ENCODE data around the gene EIF5AL1.
"Not testable (repeated sequence)": the region's sequence is repeated elsewhere in the genome, so short reads cannot be mapped to it uniquely, and the experiment has no call there.

Gene EIF5AL1

DNA sequence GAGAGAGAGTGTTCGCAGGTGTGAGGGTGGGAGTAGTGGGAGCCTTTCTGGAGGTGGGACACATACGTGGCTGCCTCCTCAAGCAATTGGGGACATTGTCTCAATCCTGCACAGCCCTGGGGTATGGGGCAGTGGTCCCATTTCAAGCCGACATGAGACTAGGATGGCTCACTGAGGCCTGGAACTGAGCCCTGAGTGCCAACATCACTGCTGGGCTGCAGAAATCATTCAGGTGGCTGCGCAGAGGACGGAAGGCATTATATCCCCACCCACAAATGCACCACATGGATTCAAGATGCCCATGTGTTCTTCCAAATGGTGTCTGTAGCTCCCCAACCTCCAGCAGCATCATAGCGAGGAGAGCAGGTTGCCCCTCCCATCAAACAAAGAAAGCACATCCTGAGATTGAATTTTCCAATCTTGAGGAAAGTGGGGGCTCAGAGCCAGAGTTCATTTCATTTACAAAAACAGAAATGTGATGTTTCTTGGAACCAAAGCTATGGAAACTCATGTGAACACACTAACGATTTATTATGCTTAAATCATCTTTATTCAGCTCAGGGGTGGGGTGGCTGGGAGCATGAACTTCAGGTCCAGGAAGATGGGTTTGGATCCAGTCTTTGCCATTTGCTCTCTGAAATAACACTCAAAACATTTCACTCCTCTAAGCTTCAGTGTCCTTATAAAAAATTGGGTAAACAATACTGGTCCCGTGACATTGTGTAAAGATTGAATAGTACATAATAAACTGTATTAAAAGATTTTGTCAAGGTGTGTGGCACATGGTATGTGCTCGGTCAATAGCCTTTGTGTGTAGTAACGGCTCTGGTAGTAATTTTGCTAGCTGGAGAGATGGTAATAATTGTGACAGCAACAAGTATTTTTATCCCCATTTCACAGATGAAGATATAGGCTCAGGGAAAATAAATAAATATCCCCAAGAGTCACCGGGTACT, 43.3 kb downstream of the EIF5AL1 start:
- no peak for DNase-seq (ENCODE audit: low read depth)
- TF ChIP-seq, protein P1, sequence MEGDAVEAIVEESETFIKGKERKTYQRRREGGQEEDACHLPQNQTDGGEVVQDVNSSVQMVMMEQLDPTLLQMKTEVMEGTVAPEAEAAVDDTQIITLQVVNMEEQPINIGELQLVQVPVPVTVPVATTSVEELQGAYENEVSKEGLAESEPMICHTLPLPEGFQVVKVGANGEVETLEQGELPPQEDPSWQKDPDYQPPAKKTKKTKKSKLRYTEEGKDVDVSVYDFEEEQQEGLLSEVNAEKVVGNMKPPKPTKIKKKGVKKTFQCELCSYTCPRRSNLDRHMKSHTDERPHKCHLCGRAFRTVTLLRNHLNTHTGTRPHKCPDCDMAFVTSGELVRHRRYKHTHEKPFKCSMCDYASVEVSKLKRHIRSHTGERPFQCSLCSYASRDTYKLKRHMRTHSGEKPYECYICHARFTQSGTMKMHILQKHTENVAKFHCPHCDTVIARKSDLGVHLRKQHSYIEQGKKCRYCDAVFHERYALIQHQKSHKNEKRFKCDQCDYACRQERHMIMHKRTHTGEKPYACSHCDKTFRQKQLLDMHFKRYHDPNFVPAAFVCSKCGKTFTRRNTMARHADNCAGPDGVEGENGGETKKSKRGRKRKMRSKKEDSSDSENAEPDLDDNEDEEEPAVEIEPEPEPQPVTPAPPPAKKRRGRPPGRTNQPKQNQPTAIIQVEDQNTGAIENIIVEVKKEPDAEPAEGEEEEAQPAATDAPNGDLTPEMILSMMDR (conservative IDR thresholded peaks at IDR 0.05; ENCODE audit: low read depth, low read length), result no peak
- no peak overlapping the region for H3K4me3 ChIP-seq (ENCODE audit: low read depth, low read length)

DNA sequence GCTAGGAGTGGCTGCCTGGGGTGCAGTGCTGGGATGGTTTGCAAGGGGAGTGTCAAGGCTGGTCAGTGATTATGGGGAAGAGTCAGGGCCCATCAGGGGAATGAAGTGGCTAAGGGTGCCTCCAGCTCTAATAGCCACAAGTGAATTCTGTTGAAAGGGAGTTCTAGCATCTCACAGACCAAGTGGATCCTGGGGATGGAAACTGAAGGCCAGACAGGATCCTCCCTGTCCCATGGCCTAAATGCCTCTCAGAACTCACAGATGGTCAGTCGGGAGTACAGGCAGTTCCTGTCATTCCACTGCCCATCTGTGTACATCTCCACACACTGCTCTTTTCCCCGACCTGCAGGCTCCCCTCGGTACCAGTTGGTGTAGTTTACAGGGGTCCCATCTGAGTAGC, 44.6 kb downstream of the EIF5AL1 start:
- not testable (repeated sequence) for DNase-seq (ENCODE audit: low read depth); H3K4me3 ChIP-seq (ENCODE audit: low read depth, low read length)

DNA sequence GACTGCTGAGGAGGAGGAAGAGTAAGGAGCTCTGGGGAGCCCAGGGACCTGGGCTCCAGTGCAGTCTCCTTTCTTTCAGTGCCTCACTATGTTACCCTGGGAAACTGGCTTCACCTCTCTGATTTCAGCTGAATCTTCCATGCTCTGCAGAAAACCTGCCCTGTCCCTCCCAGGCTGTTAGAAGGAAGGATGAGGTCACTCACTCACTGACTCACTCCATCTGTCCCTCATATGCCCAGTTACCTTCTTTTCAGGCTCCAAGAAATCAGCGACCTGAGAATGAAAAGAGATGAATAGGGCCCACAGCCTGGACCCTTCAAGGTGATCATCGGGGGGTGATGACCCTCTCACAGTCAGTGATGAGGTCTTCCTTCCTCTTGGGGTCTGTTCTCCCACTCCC, 47.4 kb downstream of the EIF5AL1 start:
- H3K4me3 ChIP-seq (ENCODE audit: low read depth, low read length), result no peak overlapping the region
- DNase-seq (ENCODE audit: low read depth), result peak; percentile 24
- TF ChIP-seq, protein P1 (conservative IDR thresholded peaks at IDR 0.05; ENCODE audit: low read depth, low read length), result no peak

DNA sequence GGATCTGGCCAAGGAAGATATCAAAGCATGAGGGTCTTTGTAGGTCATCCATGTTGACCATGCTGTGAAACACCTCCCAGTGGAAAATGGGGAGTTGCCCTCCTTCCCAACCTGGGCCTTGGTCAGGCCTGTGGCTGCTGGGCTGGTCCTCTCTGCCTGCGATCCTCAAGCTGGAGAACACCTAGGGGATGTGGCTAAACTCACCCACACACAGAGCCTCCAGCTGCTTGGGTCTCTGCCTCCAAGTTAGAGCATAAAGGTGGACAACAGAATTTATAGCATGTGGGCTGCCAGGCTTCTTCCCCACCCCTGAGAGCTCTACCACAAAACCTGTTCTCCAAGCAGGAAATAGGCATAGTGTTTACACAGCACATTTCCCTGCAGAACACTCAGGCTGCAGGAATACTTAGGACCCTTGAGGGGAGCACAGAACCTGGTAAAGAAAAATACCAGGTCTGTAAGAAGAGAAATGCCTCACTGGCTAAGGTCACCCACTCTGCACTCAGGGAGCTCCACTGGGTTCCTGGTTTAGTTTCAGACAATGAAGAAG, 47.9 kb downstream of the EIF5AL1 start, which contains the start of gene SFTPA2:
Gene SFTPA2 (minus strand): TSS at position 248 of the 550 bp plus-strand sequence. CDS start 924 bp downstream, outside the sequence.
- no peak within 1 kb of the TSS for H3K4me3 ChIP-seq (ENCODE audit: low read depth, low read length)
- TF ChIP-seq, protein P1 (conservative IDR thresholded peaks at IDR 0.05; ENCODE audit: low read depth, low read length), result no peak
- DNase-seq (ENCODE audit: low read depth), result no peak

DNA sequence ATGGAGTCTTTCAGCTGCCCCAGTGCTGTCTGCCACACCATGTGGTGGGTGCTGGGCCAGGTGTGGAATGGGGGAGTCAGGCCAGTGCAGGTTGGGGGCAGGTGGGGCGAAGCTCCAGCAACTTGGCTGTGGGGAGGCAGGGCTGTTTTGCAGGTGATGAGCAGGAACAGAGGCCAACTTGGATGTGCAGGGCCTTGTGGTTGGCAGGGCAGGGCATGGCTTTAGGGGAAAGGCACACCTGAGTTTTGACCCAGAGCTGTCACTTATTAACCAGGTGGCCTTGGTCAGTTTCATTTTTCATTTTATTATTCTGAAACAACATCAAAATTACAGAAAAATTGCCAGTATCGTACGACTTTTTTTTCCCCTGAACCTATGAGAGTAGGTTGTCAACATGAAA, 48.9 kb downstream of the EIF5AL1 start:
- no peak for DNase-seq (ENCODE audit: low read depth)
- TF ChIP-seq, protein P1 (conservative IDR thresholded peaks at IDR 0.05; ENCODE audit: low read depth, low read length), result no peak
- H3K4me3 ChIP-seq (ENCODE audit: low read depth, low read length), result no peak overlapping the region

DNA sequence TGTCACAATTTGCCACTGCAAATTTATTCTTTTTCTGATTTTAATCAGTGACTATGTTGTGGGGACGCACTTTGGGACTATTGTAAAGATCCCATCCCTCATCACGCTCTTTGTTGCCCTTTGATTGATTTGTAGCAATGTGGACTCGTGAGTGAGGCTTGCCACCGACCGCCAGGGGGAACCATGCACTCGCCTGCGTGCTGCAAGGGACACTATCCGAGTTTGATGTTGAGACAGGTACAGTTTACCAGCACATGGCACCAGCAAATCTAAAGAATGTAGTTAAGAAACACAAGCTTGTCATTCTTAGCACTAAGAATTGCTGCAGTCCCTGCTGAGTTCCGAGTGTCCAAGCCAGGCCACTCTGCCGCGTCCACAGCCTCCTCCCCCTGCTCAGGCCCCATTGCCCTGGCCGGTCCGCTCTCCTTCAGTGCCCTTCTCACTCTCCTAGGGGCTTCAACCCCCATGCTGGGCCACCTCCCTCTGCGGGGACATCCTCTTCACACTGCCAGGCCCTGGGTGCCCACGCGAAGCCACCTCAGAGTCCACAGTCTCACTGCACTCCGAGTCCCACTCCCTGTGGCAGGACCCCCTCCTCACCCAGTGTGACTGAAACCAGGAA, 49.9 kb downstream of the EIF5AL1 start:
- DNase-seq (ENCODE audit: low read depth), result peak; percentile 77
- TF ChIP-seq, protein P1 (conservative IDR thresholded peaks at IDR 0.05; ENCODE audit: low read depth, low read length), result peak; percentile 99
- no peak overlapping the region for H3K4me3 ChIP-seq (ENCODE audit: low read depth, low read length)

DNA sequence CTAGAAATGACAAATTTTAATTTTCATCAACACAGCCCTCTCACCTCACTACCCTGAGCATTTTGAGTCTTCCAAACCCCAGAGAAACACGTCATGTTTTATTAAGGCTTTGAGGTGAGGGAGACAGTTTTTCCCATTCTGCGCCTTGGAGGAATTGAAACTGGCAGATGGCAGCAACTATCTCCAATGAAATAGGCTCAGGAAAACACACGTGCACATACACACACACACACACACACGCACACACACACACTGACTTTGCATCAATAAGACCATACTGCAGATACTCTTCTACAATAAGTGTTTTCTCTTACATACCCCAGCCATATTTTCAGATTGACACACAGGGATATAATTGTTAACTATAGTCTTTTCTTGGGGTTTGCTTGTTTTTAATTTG, 51.1 kb downstream of the EIF5AL1 start:
- no peak overlapping the region for H3K4me3 ChIP-seq (ENCODE audit: low read depth, low read length)
- TF ChIP-seq, protein P1 (conservative IDR thresholded peaks at IDR 0.05; ENCODE audit: low read depth, low read length), result no peak
- DNase-seq (ENCODE audit: low read depth), result no peak
